ENCODE measurements around the gene OLFM3.

The OLFM3 gene

GRCh38 chr1:101943237-101943636, 53.5 kb downstream of the OLFM3 start:
- DNase-seq: no peak

DNA sequence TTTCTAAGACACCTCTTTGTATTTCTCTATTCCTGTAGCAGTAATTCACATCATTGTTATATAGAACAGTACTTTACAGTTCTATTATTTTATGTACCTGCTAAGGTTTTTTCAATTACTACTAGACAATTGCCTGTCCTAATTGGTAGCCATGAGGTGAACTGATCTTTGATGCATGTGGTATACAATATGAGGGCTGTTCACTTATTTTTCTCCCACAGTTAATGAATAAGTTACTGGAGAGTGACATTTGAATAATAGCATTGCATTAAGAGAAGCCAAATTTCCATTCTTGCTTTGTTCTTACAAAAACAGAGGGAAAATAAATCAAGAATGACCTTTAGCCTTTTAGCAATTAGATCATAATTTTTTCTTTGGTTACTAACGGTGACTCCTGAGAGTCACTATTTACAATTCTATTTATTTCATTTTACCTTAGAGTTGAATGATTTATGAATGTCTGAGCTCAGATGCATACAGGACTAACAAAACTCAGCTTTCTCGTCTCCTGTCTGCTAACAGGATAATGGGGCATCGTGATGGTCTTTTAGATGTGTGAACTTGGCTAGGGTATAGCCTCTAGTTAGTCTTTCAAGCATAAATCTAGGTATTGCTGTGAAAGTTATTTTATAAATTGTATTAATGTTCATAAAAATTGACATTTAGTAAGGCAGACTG, 54.1 kb downstream of the OLFM3 start:
- DNase-seq: no peak

DNA sequence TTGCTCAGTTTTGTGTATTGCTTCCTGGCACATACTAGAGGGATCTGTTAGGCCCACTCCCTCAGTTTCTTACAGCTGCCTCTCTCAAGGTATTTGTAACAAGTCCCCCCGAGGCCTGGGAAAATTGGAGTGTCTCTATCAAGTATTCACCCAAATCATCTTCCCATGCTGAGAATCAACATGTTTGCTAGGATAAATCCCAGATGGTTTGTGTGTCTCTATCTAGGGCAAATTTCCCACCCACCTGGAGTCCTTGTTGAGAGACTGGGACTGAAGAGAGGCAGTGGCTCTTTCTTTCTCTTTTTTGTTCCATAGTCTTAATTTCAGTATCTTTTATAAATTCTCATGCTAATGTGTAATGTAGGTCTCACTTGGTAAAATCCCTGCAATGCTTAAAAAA, 58.0 kb downstream of the OLFM3 start:
- DNase-seq: no peak

DNA sequence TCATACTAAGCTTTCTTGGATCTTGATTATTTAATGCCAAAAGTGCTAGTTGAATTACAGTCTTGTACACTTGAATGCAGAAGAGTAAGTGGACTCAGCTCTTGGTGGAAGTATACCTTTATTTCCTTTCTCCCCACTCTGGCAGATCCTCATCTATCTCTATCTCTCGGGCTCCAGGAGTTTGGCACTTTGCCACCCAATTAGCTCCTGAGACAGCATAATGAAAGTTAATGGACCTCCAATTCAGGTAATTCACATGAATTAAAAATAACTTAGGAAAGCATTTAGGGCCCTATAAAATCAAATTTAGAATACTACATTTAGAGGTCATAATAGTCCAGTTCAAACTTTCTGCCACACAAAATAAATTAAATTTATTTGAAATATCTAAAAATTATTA, 67.4 kb downstream of the OLFM3 start:
- DNase-seq: no peak

GRCh38 chr1:101928829-101929228, 67.9 kb downstream of the OLFM3 start:
- no peak for DNase-seq

- DNase-seq: no peak
Measured at GRCh38 chr1:101924700-101925099, 72.0 kb downstream of the OLFM3 start.

DNA sequence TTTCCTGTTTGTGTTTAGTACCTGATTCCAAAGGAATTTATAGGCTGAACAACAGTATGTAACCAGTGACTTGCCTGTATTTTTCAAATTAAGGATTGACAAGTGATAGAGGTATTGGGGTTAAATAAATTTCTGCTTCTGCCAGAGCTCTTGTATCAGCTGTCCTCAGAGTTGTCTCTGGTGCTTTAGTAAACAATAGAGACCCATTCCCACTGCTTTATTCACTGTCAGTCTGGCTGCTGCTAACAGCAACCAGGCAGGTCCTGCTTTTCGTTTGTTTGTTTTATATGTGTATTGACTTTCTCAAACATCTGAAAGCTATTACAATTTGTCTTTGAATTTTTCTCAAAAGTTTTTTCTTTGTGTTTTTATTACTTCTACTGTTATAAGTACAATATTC, 76.1 kb downstream of the OLFM3 start:
- DNase-seq: no peak

DNA sequence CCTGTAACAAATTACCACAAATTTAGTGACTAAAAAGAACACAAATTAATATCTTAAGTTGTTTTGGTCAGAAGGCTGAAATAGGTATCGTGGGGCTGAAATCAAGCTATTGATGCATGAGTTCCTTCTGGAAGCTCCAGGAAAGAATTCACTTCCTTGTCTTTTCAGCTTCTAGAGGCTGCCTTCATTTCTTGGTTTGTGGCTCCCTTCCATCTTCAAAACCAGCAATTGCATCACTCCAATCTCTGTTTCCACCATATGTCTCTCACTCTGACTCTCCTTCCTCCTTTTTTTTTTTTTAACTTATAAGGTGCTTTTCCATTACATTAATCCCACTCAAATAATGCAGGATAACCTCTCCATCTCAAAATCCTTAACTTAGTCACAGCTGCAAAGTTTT, 78.4 kb downstream of the OLFM3 start:
- no peak for DNase-seq

GRCh38 chr1:101915597-101915996, 81.1 kb downstream of the OLFM3 start:
- DNase-seq: no peak

DNA sequence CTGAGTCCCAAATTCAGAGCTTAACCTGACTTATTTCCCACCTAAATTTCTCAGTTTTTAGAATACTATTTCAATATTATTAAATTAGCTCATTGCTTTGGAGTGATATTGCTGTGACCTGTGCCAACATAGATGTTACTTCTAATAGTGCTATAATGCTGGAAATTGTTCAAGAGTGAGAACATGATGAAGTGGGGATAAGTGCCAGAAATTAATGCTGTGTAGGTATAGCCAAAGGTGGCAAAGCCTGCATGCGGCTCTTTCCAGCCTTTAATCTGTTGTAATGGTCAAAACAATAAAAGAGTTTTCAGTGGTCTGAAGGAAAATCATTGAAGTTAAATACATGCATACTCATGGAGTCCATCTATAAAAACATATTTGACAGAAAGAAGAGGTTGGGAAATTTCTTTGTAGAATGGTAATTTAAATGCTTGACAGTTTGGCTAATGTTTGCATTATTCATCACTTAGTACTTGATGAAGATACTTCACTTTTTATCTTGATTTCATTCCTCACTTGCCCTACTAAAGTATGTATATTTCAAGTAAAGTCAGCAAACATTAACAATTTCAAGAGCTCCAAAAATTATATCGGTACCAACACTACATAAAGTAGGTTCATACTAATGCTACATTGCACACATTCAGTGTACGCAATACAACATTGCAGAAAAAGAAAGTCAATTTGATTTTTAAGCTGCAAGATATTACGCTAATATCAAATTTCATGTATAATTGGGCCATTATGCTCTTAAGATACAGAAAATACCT, 82.1 kb downstream of the OLFM3 start:
- DNase-seq: no peak

DNA sequence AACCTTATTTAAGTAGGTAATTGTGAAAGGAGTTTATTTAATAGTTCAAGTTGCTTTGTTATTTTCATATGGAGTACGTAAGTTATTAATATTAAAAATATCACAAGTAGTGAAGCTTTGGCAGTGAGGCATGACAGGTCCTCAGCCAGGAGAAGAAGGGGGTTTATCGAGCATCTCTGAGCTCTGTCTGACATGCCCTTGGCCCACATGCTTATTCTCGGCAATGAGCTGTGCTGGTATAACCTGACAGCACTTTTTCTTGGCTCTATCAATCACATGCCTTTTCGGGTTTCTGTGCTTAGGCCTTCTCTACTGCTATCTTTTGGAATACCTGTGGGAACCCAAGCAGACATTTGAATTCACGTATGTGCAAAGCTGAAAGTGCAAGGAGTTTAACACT, 84.8 kb downstream of the OLFM3 start:
- no peak for DNase-seq

GRCh38 chr1:101908980-101909379, 87.7 kb downstream of the OLFM3 start:
- DNase-seq: no peak

GRCh38 chr1:101907264-101907663, 89.5 kb downstream of the OLFM3 start:
- DNase-seq: no peak

GRCh38 chr1:101905283-101905835, 91.4 kb downstream of the OLFM3 start:
- DNase-seq: no peak

DNA sequence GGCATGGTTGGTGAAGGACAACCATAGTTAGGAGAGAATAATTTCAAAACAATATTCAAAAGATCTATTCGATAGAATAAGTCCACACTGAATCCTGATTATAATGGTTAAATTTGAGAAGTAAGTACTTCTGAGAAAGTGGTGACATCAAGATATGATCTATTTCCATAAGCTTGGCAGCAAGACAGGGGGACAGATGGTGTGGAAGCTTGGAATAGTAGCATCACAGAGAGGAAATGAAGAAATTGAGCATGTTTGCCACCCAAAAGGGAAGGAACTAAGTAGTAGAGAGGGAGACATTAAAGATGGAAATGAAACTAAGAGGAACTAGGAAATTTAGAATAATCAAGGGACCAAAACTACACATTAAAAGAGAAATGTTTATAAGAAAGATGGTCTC, 94.5 kb downstream of the OLFM3 start:
- no peak for DNase-seq

DNA sequence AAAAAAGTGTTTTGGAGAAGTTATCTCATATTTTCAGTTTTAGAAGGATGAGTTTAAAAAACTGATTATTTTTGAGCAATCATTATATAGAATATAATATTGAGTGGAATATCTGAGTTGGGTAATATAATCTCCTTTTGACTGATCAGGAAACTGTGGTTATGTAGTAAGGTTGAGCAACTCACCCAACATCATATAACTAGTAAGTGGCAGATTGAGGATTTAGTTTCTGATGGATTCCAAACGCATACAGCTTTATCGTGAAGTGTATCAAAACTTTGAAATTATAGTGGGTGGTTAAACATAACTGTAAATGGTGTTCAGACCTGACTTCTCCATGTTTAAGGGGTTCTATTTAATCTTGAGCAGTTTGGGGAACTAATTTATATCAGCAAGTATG, 98.6 kb downstream of the OLFM3 start:
- no peak for DNase-seq

GRCh38 chr1:101884621-101885020, 112.1 kb downstream of the OLFM3 start:
- no peak for DNase-seq

- no peak for DNase-seq
Measured at GRCh38 chr1:101875891-101876290, 120.8 kb downstream of the OLFM3 start.

DNA sequence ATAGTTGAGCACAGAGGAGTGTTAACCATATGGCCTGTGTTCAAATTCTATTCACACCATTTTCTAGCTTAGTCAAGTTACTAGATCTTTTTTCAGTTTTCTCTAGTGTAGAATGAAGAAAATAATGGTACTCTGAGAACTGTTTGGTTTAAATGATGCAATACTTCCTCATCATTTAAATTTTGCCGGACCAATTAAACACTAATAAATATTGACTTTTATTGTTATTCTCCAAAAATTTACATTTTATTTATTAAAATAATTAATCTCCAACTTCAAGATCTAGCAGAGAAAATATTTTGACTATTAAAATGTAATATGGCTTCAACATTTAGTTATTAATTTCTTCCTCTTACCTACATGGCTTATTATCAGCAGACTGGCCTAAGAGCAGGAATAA, 123.1 kb downstream of the OLFM3 start:
- no peak for DNase-seq

DNA sequence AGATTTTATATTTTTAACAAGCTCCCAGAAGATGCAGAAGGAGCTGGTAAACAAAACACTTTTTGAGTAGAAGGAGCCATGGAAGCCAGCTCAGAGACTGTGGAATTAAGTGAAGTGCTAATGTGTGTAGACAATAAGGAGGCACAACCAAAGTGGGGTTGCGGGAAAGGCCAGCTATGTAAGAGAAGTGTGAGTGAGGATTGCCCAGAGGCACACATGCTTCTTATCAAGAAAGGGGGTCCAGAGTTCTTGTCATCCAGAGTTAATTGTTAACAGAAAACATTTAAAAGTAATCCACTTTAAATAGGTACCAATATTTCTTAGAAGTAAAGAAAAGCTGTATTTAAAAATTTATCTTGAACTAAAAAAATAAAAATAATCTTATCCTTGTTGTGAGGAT, 136.8 kb downstream of the OLFM3 start:
- no peak for DNase-seq

DNA sequence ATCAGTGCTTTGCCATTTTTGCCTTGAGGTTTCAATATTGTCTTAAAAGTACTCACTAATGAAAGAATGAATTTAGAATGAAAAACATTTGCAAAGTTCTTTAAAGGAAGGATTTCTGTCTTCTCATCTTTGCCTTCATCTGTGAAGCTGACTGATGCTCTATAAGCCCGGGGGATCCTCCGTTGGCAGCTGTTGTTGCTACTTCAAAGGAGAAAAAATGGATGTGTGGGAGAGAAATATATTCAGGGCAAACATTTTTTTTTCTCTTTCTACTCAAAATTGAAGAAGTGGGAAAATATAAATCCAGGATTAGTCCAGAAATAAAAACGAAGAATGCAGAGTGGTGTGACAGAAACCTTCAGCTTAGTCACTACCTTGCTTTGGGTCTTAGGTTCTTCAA, 142.5 kb downstream of the OLFM3 start:
- no peak for DNase-seq

- DNase-seq: no peak
Measured at GRCh38 chr1:101852936-101853335, 143.8 kb downstream of the OLFM3 start.

DNA sequence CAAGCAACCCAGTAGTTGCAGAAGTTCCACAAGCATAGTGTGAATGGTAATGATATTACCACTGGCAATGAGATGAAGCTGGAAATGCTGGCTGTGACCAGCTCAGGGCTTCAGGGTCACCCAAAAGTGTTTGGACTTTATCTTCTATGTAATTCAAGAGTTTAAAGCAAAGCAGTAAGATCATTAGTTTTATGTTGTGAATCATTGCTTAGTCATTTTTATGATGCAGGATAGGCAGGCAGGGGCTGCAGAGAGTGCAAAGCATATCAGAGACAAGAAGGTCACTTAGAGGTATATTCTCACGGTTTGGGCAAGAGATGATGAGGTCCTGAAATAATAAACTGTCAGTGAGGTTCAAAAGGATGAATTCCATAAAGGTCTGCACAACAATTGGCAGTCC, 147.4 kb downstream of the OLFM3 start:
- DNase-seq: no peak

DNA sequence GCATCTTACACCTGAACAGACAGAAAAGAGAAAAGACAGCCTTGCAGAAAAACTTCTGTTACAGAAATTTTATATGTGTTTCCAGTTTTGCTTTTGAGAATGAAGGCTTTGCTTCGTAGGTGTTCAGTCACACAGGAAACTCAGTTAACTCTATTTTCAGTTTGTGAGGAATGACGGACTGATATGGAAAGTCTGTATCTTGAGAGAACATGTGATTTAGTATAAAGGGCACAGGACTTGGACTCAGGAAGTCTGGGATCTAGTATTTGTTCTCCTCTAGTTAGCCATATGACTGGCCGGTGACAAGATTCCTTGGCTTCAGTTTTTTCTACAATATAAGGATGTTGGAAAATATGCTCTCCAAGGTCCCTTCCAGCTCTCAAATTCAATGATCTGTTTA, 149.1 kb downstream of the OLFM3 start:
- DNase-seq: no peak

DNA sequence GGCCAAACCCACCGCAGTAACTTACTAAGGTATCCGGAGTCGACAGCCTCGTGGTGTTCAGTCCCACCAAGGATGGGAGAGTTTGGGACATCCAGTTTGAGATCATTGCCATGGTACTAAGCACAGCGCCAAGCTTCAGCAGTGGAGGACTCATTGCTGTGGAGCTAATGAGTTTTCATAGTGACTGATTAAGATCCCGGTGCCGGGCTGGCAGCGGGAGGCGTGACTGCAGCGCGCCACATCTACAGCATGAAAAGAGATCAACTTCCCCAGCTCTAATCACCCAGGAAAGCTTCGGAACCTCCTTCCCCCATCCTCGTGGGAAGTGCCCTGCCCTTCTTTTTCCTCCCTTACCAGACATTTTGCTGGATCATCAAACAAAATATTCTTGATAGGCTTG, 149.9 kb downstream of the OLFM3 start:
- no peak for DNase-seq

All from right forelimb (tissue), 1 donor.